Measurements from ENCODE around the gene PRXL2C. TPM values are rescaled to one million over a fixed set of nuclear protein-coding genes. Genes with fewer than 3 reads are reported as not detected.

PRXL2C gene
- total RNA-seq, 1 donor from 2014 or later: 12.6 TPM

DNA sequence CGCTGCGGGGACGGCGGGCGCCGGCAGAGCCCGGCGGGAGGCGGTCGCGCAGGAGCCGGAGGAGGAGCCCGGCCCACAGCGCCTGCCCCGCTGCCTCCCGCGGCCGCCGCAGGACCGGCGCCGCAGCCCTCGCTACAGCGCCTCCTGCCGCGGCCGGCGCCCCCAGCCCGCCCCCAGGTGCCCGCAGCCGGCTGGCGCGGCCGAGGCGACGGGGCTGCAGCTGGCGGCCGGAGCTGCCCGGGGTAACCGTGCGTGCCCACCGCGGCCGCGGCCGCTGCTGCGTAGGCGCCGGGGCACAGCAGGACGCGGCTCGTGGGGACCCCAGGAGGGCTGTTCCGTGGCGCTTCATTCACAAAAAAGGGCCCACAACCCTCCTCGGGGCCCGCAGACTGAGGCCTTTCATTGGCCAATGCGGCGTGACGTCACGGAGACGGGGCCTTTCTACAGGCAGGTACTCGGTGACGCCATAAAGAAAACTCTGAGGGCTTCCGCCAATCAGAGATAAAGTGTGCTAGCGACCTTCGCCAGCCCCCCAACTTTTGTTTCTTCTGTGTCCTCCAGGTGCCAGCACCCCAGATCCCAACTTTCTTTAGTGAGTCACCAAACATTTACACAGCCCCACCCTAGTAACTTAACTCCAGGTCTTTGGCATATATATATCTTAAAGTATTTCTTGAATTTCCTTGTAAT lies 35.5 kb downstream of the PRXL2C start, which contains the start of gene CDC14B:
Gene CDC14B, minus strand, starts transcription at position 353 of the 690 bp plus-strand sequence. CDS start 465 bp downstream, outside the sequence.
- peaks cover 16% of the 10 kb centered on the region for H3K79me2 ChIP-seq (ENCODE audit: insufficient read depth, low read length)
- H2AFZ ChIP-seq (ENCODE audit: low read depth, low read length): peak within 1 kb of the TSS; percentile 79
- H3K4me1 Mint-ChIP-seq (ENCODE audit: low read depth, unreplicated experiment): peaks cover 25% of the 10 kb centered on the region
- peak within 1 kb of the TSS; percentile 91 for H3K4me3 Mint-ChIP-seq (ENCODE audit: unreplicated experiment)
- H3K4me3 ChIP-seq (ENCODE audit: insufficient read depth, low read depth, low read length): peak within 1 kb of the TSS; percentile 71
- H3K27me3 ChIP-seq (ENCODE audit: insufficient read depth, low read length): no peaks in the 10 kb centered on the region
- DNase-seq (ENCODE audit: low read depth) (peak; percentile 87), FAIRE-seq (no peak)
- peaks cover 8% of the 10 kb centered on the region for H3K4me1 ChIP-seq (ENCODE audit: insufficient read depth, low read length)
- H3K27me3 Mint-ChIP-seq (ENCODE audit: low read depth, unreplicated experiment): no peaks in the 10 kb centered on the region
- TF ChIP-seq EZH2 (IDR thresholded peaks at IDR 0.05; ENCODE audit: insufficient read depth, low read length): no peak
- TF ChIP-seq, protein P1, sequence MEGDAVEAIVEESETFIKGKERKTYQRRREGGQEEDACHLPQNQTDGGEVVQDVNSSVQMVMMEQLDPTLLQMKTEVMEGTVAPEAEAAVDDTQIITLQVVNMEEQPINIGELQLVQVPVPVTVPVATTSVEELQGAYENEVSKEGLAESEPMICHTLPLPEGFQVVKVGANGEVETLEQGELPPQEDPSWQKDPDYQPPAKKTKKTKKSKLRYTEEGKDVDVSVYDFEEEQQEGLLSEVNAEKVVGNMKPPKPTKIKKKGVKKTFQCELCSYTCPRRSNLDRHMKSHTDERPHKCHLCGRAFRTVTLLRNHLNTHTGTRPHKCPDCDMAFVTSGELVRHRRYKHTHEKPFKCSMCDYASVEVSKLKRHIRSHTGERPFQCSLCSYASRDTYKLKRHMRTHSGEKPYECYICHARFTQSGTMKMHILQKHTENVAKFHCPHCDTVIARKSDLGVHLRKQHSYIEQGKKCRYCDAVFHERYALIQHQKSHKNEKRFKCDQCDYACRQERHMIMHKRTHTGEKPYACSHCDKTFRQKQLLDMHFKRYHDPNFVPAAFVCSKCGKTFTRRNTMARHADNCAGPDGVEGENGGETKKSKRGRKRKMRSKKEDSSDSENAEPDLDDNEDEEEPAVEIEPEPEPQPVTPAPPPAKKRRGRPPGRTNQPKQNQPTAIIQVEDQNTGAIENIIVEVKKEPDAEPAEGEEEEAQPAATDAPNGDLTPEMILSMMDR (IDR thresholded peaks at IDR 0.05; ENCODE audit: insufficient read depth, low read depth, low read length): no peak
- peak within 1 kb of the TSS; percentile 75 for H3K9ac ChIP-seq (ENCODE audit: low read length)
- peak within 1 kb of the TSS; percentile 54 for H3K27ac ChIP-seq (ENCODE audit: low read depth, low read length)
- peak within 1 kb of the TSS; percentile 86 for H3K4me2 ChIP-seq (ENCODE audit: low read length)
- H4K20me1 ChIP-seq (ENCODE audit: insufficient read depth, low read length): peaks cover 23% of the 10 kb centered on the region
- H3K9me3 ChIP-seq (ENCODE audit: insufficient read depth, low read depth, low read length): no peaks in the 10 kb centered on the region
- no peaks in the 10 kb centered on the region for H3K36me3 ChIP-seq (ENCODE audit: insufficient read depth, low read length)
- H3K36me3 Mint-ChIP-seq (ENCODE audit: low read depth, unreplicated experiment): no peaks in the 10 kb centered on the region
- H3K9me3 Mint-ChIP-seq (ENCODE audit: unreplicated experiment): no peaks in the 10 kb centered on the region
- peak within 1 kb of the TSS; percentile 86 for H3K27ac Mint-ChIP-seq (ENCODE audit: unreplicated experiment)

DNA sequence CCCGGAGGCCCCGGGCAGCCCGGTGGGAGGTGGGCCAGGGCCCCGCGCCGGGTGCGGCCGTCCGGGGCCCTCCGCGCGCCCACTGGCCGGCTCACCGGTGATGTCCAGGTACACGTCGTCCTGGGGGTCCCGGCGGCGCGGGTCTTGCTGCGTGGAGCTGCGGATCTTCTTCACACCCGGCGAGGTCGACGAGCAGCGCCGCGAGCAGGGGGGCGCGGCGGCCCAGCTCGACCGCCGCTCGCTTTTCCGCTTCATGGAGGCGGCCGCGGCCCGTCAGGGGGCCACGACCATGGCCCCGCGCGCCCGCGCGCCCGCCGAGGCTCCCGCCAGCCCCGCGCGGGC lies 36.0 kb downstream of the PRXL2C start:
- no peaks in the 10 kb centered on the region for H3K36me3 Mint-ChIP-seq (ENCODE audit: low read depth, unreplicated experiment)
- Histone ChIP-seq H3K79me2 (ENCODE audit: insufficient read depth, low read length) (peaks cover 16% of the 10 kb centered on the region), H3K9me3 (ENCODE audit: insufficient read depth, low read depth, low read length) (no peaks in the 10 kb centered on the region), H3K4me2 (ENCODE audit: low read length) (peak overlapping the region; percentile 86), H4K20me1 (ENCODE audit: insufficient read depth, low read length) (peaks cover 25% of the 10 kb centered on the region), H3K36me3 (ENCODE audit: insufficient read depth, low read length) (no peaks in the 10 kb centered on the region), H3K4me3 (ENCODE audit: insufficient read depth, low read depth, low read length) (peak overlapping the region; percentile 71), H3K9ac (ENCODE audit: low read length) (peak overlapping the region; percentile 75), H3K27ac (ENCODE audit: low read depth, low read length) (no peak overlapping the region), H3K4me1 (ENCODE audit: insufficient read depth, low read length) (peaks cover 8% of the 10 kb centered on the region), H3K27me3 (ENCODE audit: insufficient read depth, low read length) (no peaks in the 10 kb centered on the region), H2AFZ (ENCODE audit: low read depth, low read length) (peak overlapping the region; percentile 79)
- no peaks in the 10 kb centered on the region for H3K9me3 Mint-ChIP-seq (ENCODE audit: unreplicated experiment)
- no peak overlapping the region for H3K27ac Mint-ChIP-seq (ENCODE audit: unreplicated experiment)
- no peak for TF ChIP-seq EZH2 (IDR thresholded peaks at IDR 0.05; ENCODE audit: insufficient read depth, low read length)
- H3K27me3 Mint-ChIP-seq (ENCODE audit: low read depth, unreplicated experiment): no peaks in the 10 kb centered on the region
- H3K4me3 Mint-ChIP-seq (ENCODE audit: unreplicated experiment): peak overlapping the region; percentile 40
- DNase-seq (ENCODE audit: low read depth): no peak
- FAIRE-seq: no peak
- peaks cover 25% of the 10 kb centered on the region for H3K4me1 Mint-ChIP-seq (ENCODE audit: low read depth, unreplicated experiment)

GRCh38 chr9:96618209-96619123 lies 36.7 kb downstream of the PRXL2C start:
- Mint-ChIP-seq H3K36me3 (ENCODE audit: low read depth, unreplicated experiment) (no peaks in the 10 kb centered on the region), H3K4me3 (ENCODE audit: unreplicated experiment) (peak overlapping the region; percentile 85), H3K27ac (ENCODE audit: unreplicated experiment) (peak overlapping the region; percentile 34), H3K9me3 (ENCODE audit: unreplicated experiment) (no peaks in the 10 kb centered on the region), H3K4me1 (ENCODE audit: low read depth, unreplicated experiment) (peaks cover 25% of the 10 kb centered on the region), H3K27me3 (ENCODE audit: low read depth, unreplicated experiment) (no peaks in the 10 kb centered on the region)
- Histone ChIP-seq H2AFZ (ENCODE audit: low read depth, low read length) (peak overlapping the region; percentile 79), H3K4me3 (ENCODE audit: insufficient read depth, low read depth, low read length) (peak overlapping the region; percentile 71), H3K27me3 (ENCODE audit: insufficient read depth, low read length) (no peaks in the 10 kb centered on the region), H3K4me1 (ENCODE audit: insufficient read depth, low read length) (peaks cover 8% of the 10 kb centered on the region), H3K36me3 (ENCODE audit: insufficient read depth, low read length) (no peaks in the 10 kb centered on the region), H3K4me2 (ENCODE audit: low read length) (peak overlapping the region; percentile 86), H3K27ac (ENCODE audit: low read depth, low read length) (peak overlapping the region; percentile 37), H3K9ac (ENCODE audit: low read length) (peak overlapping the region; percentile 75), H4K20me1 (ENCODE audit: insufficient read depth, low read length) (peaks cover 26% of the 10 kb centered on the region), H3K9me3 (ENCODE audit: insufficient read depth, low read depth, low read length) (no peaks in the 10 kb centered on the region), H3K79me2 (ENCODE audit: insufficient read depth, low read length) (peaks cover 20% of the 10 kb centered on the region)
- no peak for DNase-seq (ENCODE audit: low read depth)
- TF ChIP-seq EZH2 (IDR thresholded peaks at IDR 0.05; ENCODE audit: insufficient read depth, low read length): no peak
- TF ChIP-seq, protein P1 (IDR thresholded peaks at IDR 0.05; ENCODE audit: insufficient read depth, low read depth, low read length): no peak
- FAIRE-seq: no peak
